ENCODE measurements around the gene NDUFB7. TPM values are rescaled to one million over a fixed set of nuclear protein-coding genes. Genes with fewer than 3 reads are reported as not detected.
"Not testable (repeated sequence)": the region's sequence is repeated elsewhere in the genome, so short reads cannot be mapped to it uniquely, and the experiment has no call there.

Gene NDUFB7
- total RNA-seq, 1 donor from 2014 or later, result 375 TPM

DNA sequence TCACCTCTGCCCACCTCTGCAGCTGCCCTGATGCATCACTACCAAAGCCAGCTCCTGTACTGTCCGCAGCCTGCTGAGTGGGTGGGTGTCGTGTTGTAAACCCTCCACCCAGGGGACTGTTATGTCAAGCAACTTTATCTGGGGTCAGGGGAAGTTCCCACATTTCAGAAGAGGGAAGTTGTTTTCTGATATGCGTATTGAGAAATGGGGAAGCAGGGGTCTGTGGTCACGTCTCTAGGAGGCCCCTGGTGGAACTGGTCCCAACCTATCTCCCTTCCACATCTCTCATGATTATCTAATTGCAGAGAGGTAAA is 42.2 kb upstream of the NDUFB7 start:
- Histone ChIP-seq H3K4me1 (no peaks in the 10 kb centered on the region), H3K9me3 (no peaks in the 10 kb centered on the region), H3K36me3 (no peaks in the 10 kb centered on the region), H3K27ac (no peak overlapping the region), H3K4me3 (no peak overlapping the region), H3K27me3 (no peaks in the 10 kb centered on the region)
- no peak for DNase-seq (ENCODE audit: extremely low spot score in 2 of 2)
- TF ChIP-seq POLR2A (IDR thresholded peaks at IDR 0.05) (no peak), POLR2AphosphoS5 (IDR thresholded peaks at IDR 0.05; ENCODE audit: insufficient read depth in 1 of 2, low read depth in 1 of 2) (no peak)
- TF ChIP-seq, protein P1, sequence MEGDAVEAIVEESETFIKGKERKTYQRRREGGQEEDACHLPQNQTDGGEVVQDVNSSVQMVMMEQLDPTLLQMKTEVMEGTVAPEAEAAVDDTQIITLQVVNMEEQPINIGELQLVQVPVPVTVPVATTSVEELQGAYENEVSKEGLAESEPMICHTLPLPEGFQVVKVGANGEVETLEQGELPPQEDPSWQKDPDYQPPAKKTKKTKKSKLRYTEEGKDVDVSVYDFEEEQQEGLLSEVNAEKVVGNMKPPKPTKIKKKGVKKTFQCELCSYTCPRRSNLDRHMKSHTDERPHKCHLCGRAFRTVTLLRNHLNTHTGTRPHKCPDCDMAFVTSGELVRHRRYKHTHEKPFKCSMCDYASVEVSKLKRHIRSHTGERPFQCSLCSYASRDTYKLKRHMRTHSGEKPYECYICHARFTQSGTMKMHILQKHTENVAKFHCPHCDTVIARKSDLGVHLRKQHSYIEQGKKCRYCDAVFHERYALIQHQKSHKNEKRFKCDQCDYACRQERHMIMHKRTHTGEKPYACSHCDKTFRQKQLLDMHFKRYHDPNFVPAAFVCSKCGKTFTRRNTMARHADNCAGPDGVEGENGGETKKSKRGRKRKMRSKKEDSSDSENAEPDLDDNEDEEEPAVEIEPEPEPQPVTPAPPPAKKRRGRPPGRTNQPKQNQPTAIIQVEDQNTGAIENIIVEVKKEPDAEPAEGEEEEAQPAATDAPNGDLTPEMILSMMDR (IDR thresholded peaks at IDR 0.05), result no peak
- intact Hi-C loops (cut with DNase I), result no loop called here

DNA sequence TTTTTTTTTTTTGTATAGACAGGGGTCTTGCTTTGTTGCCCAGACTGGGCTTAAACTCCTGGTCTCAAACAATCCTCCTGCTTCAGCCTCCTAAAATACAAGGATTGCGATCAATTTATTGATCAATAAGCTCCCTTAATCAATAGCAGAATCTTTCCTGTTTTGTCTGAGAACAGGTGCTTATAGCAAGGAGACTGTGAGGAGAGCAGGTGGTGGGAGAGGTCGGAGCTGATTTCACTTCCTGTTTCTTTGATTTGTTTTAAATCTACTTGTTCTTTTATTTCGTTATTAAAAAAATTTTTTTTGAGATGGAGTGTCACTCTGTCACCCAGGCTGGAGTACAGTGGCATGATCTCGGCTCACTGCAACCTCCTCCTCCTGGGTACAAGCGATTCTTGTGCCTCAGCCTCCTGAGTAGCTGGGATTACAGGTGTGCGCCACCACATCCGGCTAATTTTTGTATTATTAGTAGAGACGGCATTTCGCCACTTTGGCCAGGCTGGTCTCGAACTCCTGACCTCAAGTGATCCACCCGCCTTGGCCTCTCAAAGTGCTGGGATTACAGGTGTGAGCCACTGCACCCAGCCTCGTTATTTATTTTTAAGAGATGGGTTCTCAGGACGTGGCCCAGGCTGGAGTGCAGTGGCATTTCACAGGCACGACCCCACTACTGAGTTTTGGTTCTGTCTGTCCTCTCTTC is 41.7 kb upstream of the NDUFB7 start:
- H3K27ac ChIP-seq; H3K27me3 ChIP-seq; DNase-seq (ENCODE audit: extremely low spot score in 2 of 2); H3K36me3 ChIP-seq; H3K9me3 ChIP-seq; H3K4me3 ChIP-seq; H3K4me1 ChIP-seq; intact Hi-C loops (cut with DNase I): not testable (repeated sequence)

DNA sequence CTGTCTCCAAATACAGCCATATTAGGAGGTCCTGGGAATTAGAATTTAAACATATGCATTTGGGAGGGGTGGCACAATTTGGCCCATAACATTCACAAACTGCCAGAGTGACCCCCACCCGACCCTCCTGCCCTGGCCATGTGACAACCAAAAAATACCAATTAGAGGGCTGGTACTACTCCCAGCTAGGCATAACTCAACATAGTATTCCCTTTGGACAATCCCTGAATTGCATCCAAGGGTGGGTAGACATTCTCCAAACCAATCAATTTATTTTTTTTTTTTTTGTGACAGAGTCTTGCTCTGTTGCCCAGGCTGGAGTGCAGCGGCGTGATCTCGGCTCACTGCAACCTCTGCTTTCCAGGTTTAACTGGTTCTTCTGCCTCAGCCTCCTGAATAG is 40.8 kb upstream of the NDUFB7 start:
- Histone ChIP-seq H3K36me3 (no peaks in the 10 kb centered on the region), H3K4me3 (no peak overlapping the region), H3K27ac (no peak overlapping the region), H3K27me3 (no peaks in the 10 kb centered on the region), H3K9me3 (no peaks in the 10 kb centered on the region), H3K4me1 (no peaks in the 10 kb centered on the region)
- intact Hi-C loops (cut with DNase I), result no loop called here
- TF ChIP-seq POLR2A (IDR thresholded peaks at IDR 0.05), result no peak
- TF ChIP-seq POLR2AphosphoS5 (IDR thresholded peaks at IDR 0.05; ENCODE audit: insufficient read depth in 1 of 2, low read depth in 1 of 2), result no peak
- TF ChIP-seq, protein P1 (IDR thresholded peaks at IDR 0.05), result no peak
- no peak for DNase-seq (ENCODE audit: extremely low spot score in 2 of 2)

DNA sequence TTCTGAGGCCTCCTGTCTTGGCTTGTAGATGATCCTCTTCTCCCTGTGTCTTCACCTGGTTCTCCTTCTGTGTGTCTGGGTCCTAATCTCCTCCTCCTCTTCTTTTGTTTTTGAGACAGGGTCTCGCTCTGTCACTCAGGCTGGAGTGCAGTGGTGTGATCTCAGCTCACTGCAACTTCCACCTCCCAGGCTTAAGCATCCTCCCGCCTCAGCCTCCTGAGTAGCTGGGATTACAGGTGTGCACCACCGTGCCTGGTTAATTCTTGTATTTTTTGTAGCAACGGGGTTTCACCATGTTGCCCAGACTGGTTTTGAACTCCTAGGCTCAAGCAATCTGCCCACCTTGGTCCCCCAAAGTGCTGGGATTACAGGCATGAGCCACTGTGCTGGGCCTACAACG is 40.4 kb upstream of the NDUFB7 start:
- H3K27ac ChIP-seq; H3K4me3 ChIP-seq; intact Hi-C loops (cut with DNase I): not testable (repeated sequence)

DNA sequence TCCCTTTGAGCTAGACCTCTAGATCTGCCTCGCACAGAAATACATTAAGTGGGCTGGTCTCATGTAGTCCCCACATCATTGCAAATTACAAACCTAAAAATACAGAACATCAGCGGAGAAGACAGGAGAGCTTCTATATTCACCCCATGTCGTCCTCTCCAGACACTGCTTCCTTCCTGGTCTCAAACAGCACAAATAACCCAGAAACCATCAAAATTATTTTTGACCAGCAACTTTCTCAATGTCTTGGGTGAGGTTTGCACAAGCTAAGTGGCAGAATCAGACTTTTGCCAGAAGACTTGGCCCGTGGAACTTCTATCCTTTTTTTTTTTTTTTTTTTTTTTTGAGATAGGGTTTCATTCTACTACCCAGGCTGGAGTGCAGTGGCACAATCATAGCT is 39.2 kb upstream of the NDUFB7 start:
- DNase-seq (ENCODE audit: extremely low spot score in 2 of 2), result no peak
- Histone ChIP-seq H3K4me3 (no peak overlapping the region), H3K27me3 (no peaks in the 10 kb centered on the region), H3K36me3 (no peaks in the 10 kb centered on the region), H3K27ac (no peak overlapping the region), H3K9me3 (no peaks in the 10 kb centered on the region), H3K4me1 (no peaks in the 10 kb centered on the region)
- intact Hi-C loops (cut with DNase I), result no loop called here
- no peak for TF ChIP-seq POLR2A (IDR thresholded peaks at IDR 0.05)
- no peak for TF ChIP-seq POLR2AphosphoS5 (IDR thresholded peaks at IDR 0.05; ENCODE audit: insufficient read depth in 1 of 2, low read depth in 1 of 2)
- TF ChIP-seq, protein P1 (IDR thresholded peaks at IDR 0.05), result no peak

More for the DNA sequence above, 40.4 kb upstream of the NDUFB7 start:
- H3K9me3 ChIP-seq; H3K36me3 ChIP-seq; H3K27me3 ChIP-seq; H3K4me1 ChIP-seq; DNase-seq (ENCODE audit: extremely low spot score in 2 of 2): not testable (repeated sequence)

DNA sequence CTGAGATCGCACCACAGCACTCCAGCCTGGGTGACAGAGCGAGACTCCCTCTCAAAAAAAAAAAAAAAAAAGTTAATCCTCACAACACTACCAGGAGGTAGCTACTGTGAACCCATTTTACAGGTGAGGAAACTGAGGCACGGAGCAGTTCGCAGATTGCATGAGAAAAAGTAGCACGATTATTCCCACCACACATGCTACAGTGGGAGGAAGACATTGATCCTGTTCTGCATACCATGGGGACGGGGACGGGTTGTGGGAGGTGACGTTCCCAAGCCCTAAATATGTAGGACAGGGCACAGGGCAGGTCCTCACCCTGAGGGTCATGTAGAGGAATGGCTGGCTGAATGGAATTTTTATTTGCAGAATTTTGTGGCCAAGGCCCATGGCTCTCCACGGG is 34.8 kb upstream of the NDUFB7 start:
- Histone ChIP-seq H3K9me3 (no peaks in the 10 kb centered on the region), H3K4me3 (no peak overlapping the region), H3K36me3 (no peaks in the 10 kb centered on the region), H3K4me1 (no peaks in the 10 kb centered on the region), H3K27me3 (no peaks in the 10 kb centered on the region), H3K27ac (no peak overlapping the region)
- no peak for DNase-seq (ENCODE audit: extremely low spot score in 2 of 2)
- TF ChIP-seq POLR2A (IDR thresholded peaks at IDR 0.05) (no peak), POLR2AphosphoS5 (IDR thresholded peaks at IDR 0.05; ENCODE audit: insufficient read depth in 1 of 2, low read depth in 1 of 2) (no peak)
- TF ChIP-seq, protein P1 (IDR thresholded peaks at IDR 0.05), result no peak
- intact Hi-C loops (cut with DNase I), result no loop called here
